HepG2 (cell line): Measurements from ENCODE around the gene SCIN. TPM values are rescaled to one million over a fixed set of nuclear protein-coding genes. Genes with fewer than 3 reads are reported as not detected.
A peak's percentile ranks its signal among the peaks of the same experiment; 100 is the strongest.

ENCODE experiments used
- AGO2 ChIP-seq: fragments of 200-400 bp; formaldehyde crosslinking; optimal IDR thresholded peaks from 2 replicates; pipeline ENCODE3; 2017; ENCODE audit warnings: mild to moderate bottlenecking, low read depth, low read length, moderate library complexity
- CHD4 ChIP-seq: fragments of 200-600 bp; sonication (generic); IDR thresholded peaks from 2 replicates; pipeline ENCODE4 v1.7.0; 2017; ENCODE audit warnings: mild to moderate bottlenecking, low read length, borderline replicate concordance
- DNMT1 ChIP-seq: sonication (generic); formaldehyde crosslinking; IDR thresholded peaks from 2 replicates; pipeline ENCODE4 v1.5.1; 2020; ENCODE audit warnings: mild to moderate bottlenecking, missing genetic modification reagents
- EP300 ChIP-seq, 3 experiments: sonication (generic) in 1 of 3; formaldehyde crosslinking in 1 of 3; IDR thresholded peaks; 2 replicates each; pipeline versions ENCODE4 v1.5.1 to v1.6.1; 2011 to 2020; ENCODE audit warnings: low read depth in 2 of 3, low read length in 2 of 3, borderline replicate concordance in 1 of 3, improper control_type of control experiment in 1 of 3, mild to moderate bottlenecking in 1 of 3, missing genetic modification reagents in 1 of 3, moderate library complexity in 1 of 3
- EZH2 ChIP-seq: conservative IDR thresholded peaks from 2 replicates; pipeline ENCODE4 v1.6.1; 2012; ENCODE audit warnings: mild to moderate bottlenecking, low read depth, low read length, moderate library complexity
- GABPA ChIP-seq, 2 experiments: IDR thresholded peaks; 2 replicates each; pipeline ENCODE4 v1.6.1; 2011 to 2016; ENCODE audit warnings: low read depth in 2 of 2, low read length in 1 of 2, missing biosample characterization in 1 of 2, missing genetic modification characterization in 1 of 2
- NFIC ChIP-seq: IDR thresholded peaks from 2 replicates; pipeline ENCODE4 v1.6.1; 2012; ENCODE audit warnings: mild to moderate bottlenecking, low read length, inconsistent platforms
- NPAS2 ChIP-seq: sonication (generic); formaldehyde crosslinking; IDR thresholded peaks from 2 replicates; pipeline ENCODE4 v1.8.0; 2022; ENCODE audit warnings: mild to moderate bottlenecking, missing genetic modification reagents, borderline replicate concordance
- RARA ChIP-seq: IDR thresholded peaks from 2 replicates; pipeline ENCODE4 v1.6.1; 2016; ENCODE audit warnings: missing genetic modification reagents, missing compliant biosample characterization
- REST ChIP-seq, 2 experiments: IDR thresholded peaks; 2 replicates each; pipeline ENCODE4 v1.6.1; 2011 to 2012; ENCODE audit warnings: low read length in 2 of 2, borderline replicate concordance in 1 of 2, low read depth in 1 of 2, mild to moderate bottlenecking in 1 of 2, moderate library complexity in 1 of 2
- SOX5 ChIP-seq: IDR thresholded peaks from 2 replicates; pipeline ENCODE4 v1.6.1; 2016; ENCODE audit warnings: borderline replicate concordance
- TBX3 ChIP-seq: fragments of 450-650 bp; IDR thresholded peaks from 2 replicates; pipeline ENCODE4 v1.6.1; 2017; ENCODE audit warnings: antibody characterized with exemption, mild to moderate bottlenecking, inconsistent platforms, borderline replicate concordance
- ZFP90 ChIP-seq: sonication (generic); formaldehyde crosslinking; IDR thresholded peaks from 2 replicates; pipeline ENCODE4 v1.8.0; 2022; ENCODE audit warnings: missing genetic modification reagents, mild to moderate bottlenecking, inconsistent platforms, borderline replicate concordance
- ZIK1 ChIP-seq: sonication (generic); formaldehyde crosslinking; IDR thresholded peaks from 2 replicates; pipeline ENCODE4 v1.5.0; 2020; ENCODE audit warnings: mild to moderate bottlenecking, low read depth, missing genetic modification reagents, borderline replicate concordance
- ZNF224 ChIP-seq: sonication (generic); formaldehyde crosslinking; IDR thresholded peaks from 2 replicates; pipeline ENCODE4 v1.5.0; 2020; ENCODE audit warnings: mild to moderate bottlenecking, missing genetic modification reagents
- ZNF329 ChIP-seq: sonication (generic); formaldehyde crosslinking; IDR thresholded peaks from 2 replicates; pipeline ENCODE4 v1.9.0; 2021; ENCODE audit warnings: low read depth, mild to moderate bottlenecking, missing genetic modification reagents
- ZNF766 ChIP-seq: sonication (generic); formaldehyde crosslinking; IDR thresholded peaks from 2 replicates; pipeline ENCODE4 v1.5.0; 2020; ENCODE audit warnings: missing genetic modification reagents, borderline replicate concordance
- ZNF792 ChIP-seq: IDR thresholded peaks from 2 replicates; pipeline ENCODE4 v1.6.1; 2016
- polyA plus RNA-seq, 8 experiments: library from polyadenylated mRNA; depleted of rRNA in 3 of 8; stranded (reverse) in 7 of 8; unstranded in 1 of 8; fragments of >200 nt; fragmentation: Illumina TruSeq in 4 of 8; extraction: Trizol in 4 of 8; gene quantifications; 2 replicates each; pipeline versions ENCODE4 v1.2.1 to v1.2.3, GENCODE V29; 2011 to 2016; ENCODE audit warnings: low read depth in 4 of 8, missing spikeins in 1 of 8, mixed read lengths in 1 of 8; ENCODE audit not compliant: insufficient read depth in 1 of 8
- total RNA-seq, 5 experiments: library from RNA; depleted of rRNA; stranded (reverse); fragments of >200 nt; fragmentation: Illumina TruSeq; extraction: Trizol; gene quantifications; 2 replicates each; pipeline ENCODE4 v1.2.3, GENCODE V29; 2016; ENCODE audit warnings: low read depth in 1 of 5
- TF ChIP-seq, protein P1 (sequence below): sonication (generic); formaldehyde crosslinking; IDR thresholded peaks from 2 replicates; pipeline ENCODE4 v1.4.0; 2020; ENCODE audit warnings: missing genetic modification reagents
- TF ChIP-seq, protein P2 (sequence below): sonication (generic); formaldehyde crosslinking; IDR thresholded peaks from 2 replicates; pipeline ENCODE4 v1.4.0; 2020; ENCODE audit warnings: missing genetic modification reagents, borderline replicate concordance

SCIN gene
- total and polyA plus RNA-seq, 2 of the 13 experiments (the other 11 are each of a cell fraction or from before 2014, with no cell fraction given), result not detected

GRCh38 chr7:12640299-12641096 is 70.0 kb downstream of the SCIN start (continued):
- TF ChIP-seq REST (IDR thresholded peaks at IDR 0.05; ENCODE audit: borderline replicate concordance in 1 of 2, low read depth in 1 of 2, low read length in 2 of 2), result peak in 1 of 2 experiments; percentile 27; a peak in 1 of 4 replicates
- TF ChIP-seq ZNF766 (CRISPR knock-in tag), result no peak
- TF ChIP-seq NPAS2 (CRISPR knock-in tag), result no peak
- no peak for TF ChIP-seq AGO2
- TF ChIP-seq ZFP90, result no peak
- TF ChIP-seq, protein P1, sequence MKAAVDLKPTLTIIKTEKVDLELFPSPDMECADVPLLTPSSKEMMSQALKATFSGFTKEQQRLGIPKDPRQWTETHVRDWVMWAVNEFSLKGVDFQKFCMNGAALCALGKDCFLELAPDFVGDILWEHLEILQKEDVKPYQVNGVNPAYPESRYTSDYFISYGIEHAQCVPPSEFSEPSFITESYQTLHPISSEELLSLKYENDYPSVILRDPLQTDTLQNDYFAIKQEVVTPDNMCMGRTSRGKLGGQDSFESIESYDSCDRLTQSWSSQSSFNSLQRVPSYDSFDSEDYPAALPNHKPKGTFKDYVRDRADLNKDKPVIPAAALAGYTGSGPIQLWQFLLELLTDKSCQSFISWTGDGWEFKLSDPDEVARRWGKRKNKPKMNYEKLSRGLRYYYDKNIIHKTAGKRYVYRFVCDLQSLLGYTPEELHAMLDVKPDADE (CRISPR knock-in tag), result no peak
- no peak for TF ChIP-seq DNMT1 (CRISPR knock-in tag)
- peak; percentile 85 for TF ChIP-seq RARA (CRISPR knock-in tag)
- peak; percentile 68; the same call in 1 of the 2 replicates for TF ChIP-seq TBX3
- TF ChIP-seq ZNF792 (CRISPR knock-in tag), result peak; percentile 38; the same call in 1 of the 2 replicates
- no peak for TF ChIP-seq ZIK1
- no peak for TF ChIP-seq ZNF329
- TF ChIP-seq CHD4, result 0 out of 2 replicates have a peak, but pooled peaks have one; percentile 42
- TF ChIP-seq, protein P2, sequence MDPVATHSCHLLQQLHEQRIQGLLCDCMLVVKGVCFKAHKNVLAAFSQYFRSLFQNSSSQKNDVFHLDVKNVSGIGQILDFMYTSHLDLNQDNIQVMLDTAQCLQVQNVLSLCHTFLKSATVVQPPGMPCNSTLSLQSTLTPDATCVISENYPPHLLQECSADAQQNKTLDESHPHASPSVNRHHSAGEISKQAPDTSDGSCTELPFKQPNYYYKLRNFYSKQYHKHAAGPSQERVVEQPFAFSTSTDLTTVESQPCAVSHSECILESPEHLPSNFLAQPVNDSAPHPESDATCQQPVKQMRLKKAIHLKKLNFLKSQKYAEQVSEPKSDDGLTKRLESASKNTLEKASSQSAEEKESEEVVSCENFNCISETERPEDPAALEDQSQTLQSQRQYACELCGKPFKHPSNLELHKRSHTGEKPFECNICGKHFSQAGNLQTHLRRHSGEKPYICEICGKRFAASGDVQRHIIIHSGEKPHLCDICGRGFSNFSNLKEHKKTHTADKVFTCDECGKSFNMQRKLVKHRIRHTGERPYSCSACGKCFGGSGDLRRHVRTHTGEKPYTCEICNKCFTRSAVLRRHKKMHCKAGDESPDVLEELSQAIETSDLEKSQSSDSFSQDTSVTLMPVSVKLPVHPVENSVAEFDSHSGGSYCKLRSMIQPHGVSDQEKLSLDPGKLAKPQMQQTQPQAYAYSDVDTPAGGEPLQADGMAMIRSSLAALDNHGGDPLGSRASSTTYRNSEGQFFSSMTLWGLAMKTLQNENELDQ, result no peak
- TF ChIP-seq EZH2, result no peak
- TF ChIP-seq NFIC, result peak; percentile 85
- TF ChIP-seq EP300 (IDR thresholded peaks at IDR 0.05; ENCODE audit: low read depth in 2 of 2, low read length in 2 of 2), result peak in 1 of 2 experiments; percentile 93; a peak in 2 of 4 replicates
- peak; percentile 92; the same call in 1 of the 2 replicates for TF ChIP-seq EP300 (CRISPR knock-in tag; IDR thresholded peaks at IDR 0.05; ENCODE audit: borderline replicate concordance)
- TF ChIP-seq SOX5 (CRISPR knock-in tag), result peak; percentile 90
- TF ChIP-seq ZNF224, result no peak
- no peak for TF ChIP-seq GABPA (IDR thresholded peaks at IDR 0.05; ENCODE audit: low read depth, low read length)
- no peak for TF ChIP-seq GABPA (CRISPR knock-in tag; IDR thresholded peaks at IDR 0.05; ENCODE audit: low read depth)
